HCT116 (cell line): ENCODE measurements around the gene KCNN3. TPM values are rescaled to one million over a fixed set of nuclear protein-coding genes. Genes with fewer than 3 reads are reported as not detected.
A peak's percentile ranks its signal among the peaks of the same experiment; 100 is the strongest.

Experiments used
- ATAC-seq: fragments of 200-7000 bp; cut with Tn5 transposase; 2 replicates; pipeline ENCODE4 v1.9.1; 2020; ENCODE audit warnings: mild to moderate bottlenecking, moderate library complexity
- BruUV-seq: library from RNA; stranded (reverse); fragments of 400-500 nt; replicated peaks from 2 replicates; lab custom pipeline; 2021; lab: Mats Ljungman, UMichigan
- CTCF ChIA-PET: fragments of 300-600 bp; sonication (Branson Sonifier 250); formaldehyde crosslinking; loops from one replicate; lab custom pipeline; 2021; ENCODE audit warnings: antibody characterized with exemption; lab: Charles Lee
- POLR2A ChIA-PET: fragments of 300-600, 350-600 bp; sonication (Branson Sonifier 250); formaldehyde crosslinking; loops from one replicate; lab custom pipeline; 2021; ENCODE audit warnings: antibody characterized with exemption; lab: Charles Lee
- RAD21 ChIA-PET, 2 experiments: fragments of 300-600 bp; sonication (Branson Sonifier 250); formaldehyde crosslinking; loops; one replicate each; lab custom pipeline; 2023; ENCODE audit warnings: low total read pairs in 2 of 2; ENCODE audit not compliant: uncharacterized antibody in 2 of 2, unreplicated experiment in 2 of 2, low non-redundant PET in 1 of 2; lab: Charles Lee
- DNase-seq: peaks from one replicate; pipeline ENCODE4 v3.0.0-alpha.2; 2010; ENCODE audit warnings: low read depth, low spot score
- H2AFZ ChIP-seq: fragments of 200-600 bp; shearing (Covaris generic), sonication (generic); 2 replicates; pipeline ENCODE4 v1.6.1; 2017; ENCODE audit warnings: low read depth, mixed run types, mixed read lengths, antibody characterized with exemption, low read length; ENCODE audit not compliant: poor library complexity, severe bottlenecking
- H3K27ac ChIP-seq: 2 replicates; pipeline ENCODE4 v1.5.1; 2012; ENCODE audit warnings: low read depth, low read length
- H3K27me3 ChIP-seq: fragments of 200-600 bp; sonication (generic); 2 replicates; pipeline ENCODE4 v1.6.1; 2016; ENCODE audit warnings: mixed run types, low read length, mixed read lengths; ENCODE audit not compliant: insufficient read depth
- H3K36me3 ChIP-seq, 2 experiments: fragments of 200-500 bp in 1 of 2; fragments of 200-600 bp in 1 of 2; sonication (Bioruptor generic) in 1 of 2; sonication (generic) in 1 of 2; 2 replicates each; pipeline versions ENCODE4 v1.5.1 to v1.6.1; 2014 to 2016; ENCODE audit warnings: low read length in 2 of 2, inconsistent platforms in 1 of 2, mixed read lengths in 1 of 2, mixed run types in 1 of 2; ENCODE audit not compliant: insufficient read depth in 2 of 2, control insufficient read depth in 1 of 2
- H3K4me1 ChIP-seq, 2 experiments: fragments of 200-600 bp in 1 of 2; sonication (generic) in 1 of 2; 2 replicates each; pipeline versions ENCODE4 v1.5.1 to v1.6.1; 2012 to 2017; ENCODE audit warnings: low read length in 2 of 2, inconsistent platforms in 1 of 2, mild to moderate bottlenecking in 1 of 2, mixed read lengths in 1 of 2, mixed run types in 1 of 2, moderate library complexity in 1 of 2; ENCODE audit not compliant: insufficient read depth in 2 of 2, control insufficient read depth in 1 of 2
- H3K4me2 ChIP-seq: fragments of 200-600 bp; sonication (generic); 2 replicates; pipeline ENCODE4 v1.6.1; 2017; ENCODE audit warnings: mixed run types, low read length, mixed read lengths
- H3K4me3 ChIP-seq, 2 experiments: fragments of 200-600 bp in 1 of 2; sonication (generic) in 1 of 2; replicated peaks in 1 of 2; 2 replicates each; pipeline ENCODE4 v1.5.1; 2011 to 2016; ENCODE audit warnings: low read length in 2 of 2, control low read depth in 1 of 2, low read depth in 1 of 2, mild to moderate bottlenecking in 1 of 2, mixed read lengths in 1 of 2, mixed run types in 1 of 2
- H3K79me2 ChIP-seq: fragments of 200-600 bp; sonication (generic); 2 replicates; pipeline ENCODE4 v1.6.1; 2017; ENCODE audit warnings: mild to moderate bottlenecking, mixed run types, low read length, moderate library complexity, mixed read lengths; ENCODE audit not compliant: insufficient read depth
- H3K9ac ChIP-seq: fragments of 200-600 bp; sonication (generic); 2 replicates; pipeline ENCODE4 v1.6.1; 2016; ENCODE audit warnings: low read length, mixed read lengths
- H3K9me2 ChIP-seq: fragments of 200-600 bp; sonication (generic), shearing (Covaris generic); 2 replicates; pipeline ENCODE4 v1.6.1; 2017; ENCODE audit warnings: mixed run types, mild to moderate bottlenecking, moderate library complexity; ENCODE audit not compliant: insufficient read depth
- H3K9me3 ChIP-seq, 2 experiments: fragments of 200-500 bp in 1 of 2; fragments of 200-600 bp in 1 of 2; sonication (Bioruptor generic) in 1 of 2; sonication (generic) in 1 of 2; 2 replicates each; pipeline ENCODE4 v1.6.1; 2014 to 2017; ENCODE audit warnings: low read length in 2 of 2, mixed read lengths in 2 of 2, inconsistent platforms in 1 of 2, low read depth in 1 of 2, mild to moderate bottlenecking in 1 of 2, mixed run types in 1 of 2, moderate library complexity in 1 of 2; ENCODE audit not compliant: control insufficient read depth in 1 of 2, insufficient read depth in 1 of 2
- H4K20me1 ChIP-seq: fragments of 200-600 bp; sonication (generic), shearing (Covaris generic); 2 replicates; pipeline ENCODE4 v1.6.1; 2017; ENCODE audit warnings: mixed run types, mild to moderate bottlenecking, moderate library complexity; ENCODE audit not compliant: insufficient read depth
- CEBPB ChIP-seq: IDR thresholded peaks from 2 replicates; pipeline ENCODE4 v1.6.1; 2012; ENCODE audit warnings: low read depth
- EGR1 ChIP-seq: IDR thresholded peaks from 2 replicates; pipeline ENCODE4 v1.6.1; 2012; ENCODE audit warnings: low read depth
- POLR2A ChIP-seq: IDR thresholded peaks from 2 replicates; pipeline ENCODE4 v1.7.0; 2011; ENCODE audit warnings: borderline replicate concordance; ENCODE audit not compliant: insufficient read depth, insufficient read length; ENCODE audit errors: extremely low read depth
- RAD21 ChIP-seq: IDR thresholded peaks from 2 replicates; pipeline ENCODE4 v1.6.1; 2012; ENCODE audit warnings: low read depth, mild to moderate bottlenecking
- SP1 ChIP-seq: IDR thresholded peaks from 2 replicates; pipeline ENCODE4 v1.6.1; 2012; ENCODE audit warnings: low read depth
- SRF ChIP-seq: IDR thresholded peaks from 2 replicates; pipeline ENCODE4 v1.6.1; 2012; ENCODE audit warnings: low read depth
- intact Hi-C: fragments of 100-400 bp; cut with micrococcal nuclease; formaldehyde crosslinking; loops from 2 replicates; pipeline ENCODE4 v1.10.0; 2022
- total RNA-seq: library from RNA; stranded (reverse); gene quantifications from one replicate; pipeline ENCODE4 v1.2.1, GENCODE V29; 2021; ENCODE audit not compliant: unreplicated experiment
- TF ChIP-seq, protein P1 (sequence below): IDR thresholded peaks from 2 replicates; pipeline ENCODE4 v1.6.1; 2011; ENCODE audit warnings: mild to moderate bottlenecking, low read length, moderate library complexity; ENCODE audit not compliant: insufficient replicate concordance; ENCODE audit errors: extremely low read depth

KCNN3 gene
- total RNA-seq, 1 experiment from 2014 or later: 1.1 TPM

DNA sequence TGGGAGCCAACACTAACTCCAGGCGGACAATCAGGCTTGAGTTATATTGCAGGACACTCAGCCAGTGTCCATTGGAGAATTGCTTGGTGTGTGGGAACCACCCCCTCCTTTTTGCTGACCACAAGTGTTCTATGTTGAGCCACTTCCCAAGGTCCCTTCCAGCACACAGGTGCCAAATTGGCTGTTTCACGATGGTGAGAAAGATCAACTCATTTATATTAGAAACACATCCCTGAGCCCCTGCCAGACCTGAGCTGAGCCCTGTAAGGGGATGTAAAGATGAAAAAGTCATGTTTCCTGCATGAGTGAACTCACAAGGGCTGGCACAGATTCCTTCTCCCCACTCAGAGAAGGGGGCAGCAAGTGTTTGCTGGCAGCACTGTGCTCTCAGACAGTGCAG is 96.5 kb downstream of the KCNN3 start (continued):
- TF ChIP-seq, protein P1, sequence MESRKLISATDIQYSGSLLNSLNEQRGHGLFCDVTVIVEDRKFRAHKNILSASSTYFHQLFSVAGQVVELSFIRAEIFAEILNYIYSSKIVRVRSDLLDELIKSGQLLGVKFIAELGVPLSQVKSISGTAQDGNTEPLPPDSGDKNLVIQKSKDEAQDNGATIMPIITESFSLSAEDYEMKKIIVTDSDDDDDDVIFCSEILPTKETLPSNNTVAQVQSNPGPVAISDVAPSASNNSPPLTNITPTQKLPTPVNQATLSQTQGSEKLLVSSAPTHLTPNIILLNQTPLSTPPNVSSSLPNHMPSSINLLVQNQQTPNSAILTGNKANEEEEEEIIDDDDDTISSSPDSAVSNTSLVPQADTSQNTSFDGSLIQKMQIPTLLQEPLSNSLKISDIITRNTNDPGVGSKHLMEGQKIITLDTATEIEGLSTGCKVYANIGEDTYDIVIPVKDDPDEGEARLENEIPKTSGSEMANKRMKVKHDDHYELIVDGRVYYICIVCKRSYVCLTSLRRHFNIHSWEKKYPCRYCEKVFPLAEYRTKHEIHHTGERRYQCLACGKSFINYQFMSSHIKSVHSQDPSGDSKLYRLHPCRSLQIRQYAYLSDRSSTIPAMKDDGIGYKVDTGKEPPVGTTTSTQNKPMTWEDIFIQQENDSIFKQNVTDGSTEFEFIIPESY: no peak
- TF ChIP-seq SRF (no peak), CEBPB (no peak), POLR2A (no peak), EGR1 (no peak), SP1 (no peak)

DNA sequence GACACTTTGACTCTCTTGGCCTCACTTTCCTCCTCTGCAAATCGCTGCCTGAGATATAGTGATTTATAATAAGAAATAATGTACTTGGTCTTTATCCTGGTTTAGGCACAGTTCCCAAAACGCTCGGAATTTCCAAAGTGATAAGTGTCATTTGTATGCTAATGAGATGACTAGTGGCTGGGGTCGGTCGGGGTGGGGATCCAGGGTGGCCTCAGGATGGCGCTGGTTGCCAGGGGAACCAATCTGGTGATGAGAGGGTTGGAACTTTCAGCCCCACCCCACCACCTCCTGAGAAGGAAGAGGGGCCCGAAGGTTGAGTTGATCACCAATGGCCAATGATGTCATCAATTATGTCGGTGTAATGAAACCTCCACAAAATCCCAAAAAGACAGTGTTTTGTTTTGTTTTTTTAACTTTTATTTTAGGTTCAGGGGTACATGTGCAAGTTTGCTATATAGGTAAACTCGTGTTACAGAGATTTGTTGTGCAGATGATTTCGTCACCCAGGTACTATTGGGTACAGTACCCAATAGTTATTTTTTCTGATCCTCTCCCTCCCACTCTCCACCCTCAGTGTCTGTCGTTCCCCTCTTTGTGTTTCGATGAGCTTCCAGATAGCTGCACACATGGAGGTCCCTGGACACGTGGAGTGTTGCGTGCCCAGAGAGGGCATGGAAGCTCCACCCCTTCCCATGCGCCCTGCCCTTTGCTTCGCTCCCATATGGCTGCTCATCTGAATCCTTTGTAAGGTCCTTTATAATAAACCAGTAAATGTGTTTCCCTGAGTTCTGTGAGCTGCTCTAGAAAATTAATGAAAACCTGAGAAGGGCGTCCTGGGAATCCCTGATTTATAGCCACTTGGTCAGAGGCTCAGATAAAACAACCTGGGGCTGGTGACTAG is 97.2 kb downstream of the KCNN3 start:
- Histone ChIP-seq H3K4me1 (peaks cover 6 to 16% of the 10 kb centered on the region in 2 experiments; a peak in 3 of 4 replicates), H3K9ac (no peak overlapping the region), H3K4me3 (no peak overlapping the region), H3K27me3 (no peaks in the 10 kb centered on the region), H3K9me2 (no peaks in the 10 kb centered on the region), H2AFZ (no peak overlapping the region), H3K4me2 (no peak overlapping the region), H4K20me1 (no peaks in the 10 kb centered on the region), H3K79me2 (no peaks in the 10 kb centered on the region), H3K36me3 (no peaks in the 10 kb centered on the region), H3K27ac (no peak overlapping the region), H3K9me3 (no peaks in the 10 kb centered on the region)
- 0 out of 2 replicates have a peak, but pooled peaks have one; percentile 37 for ATAC-seq
- TF ChIP-seq EGR1: no peak
- peak; percentile 40; the same call in 1 of the 2 replicates for TF ChIP-seq RAD21
- no TSS peak for BruUV-seq
- RAD21 ChIA-PET: no interaction called here
- intact Hi-C loops: no loop called here
- POLR2A ChIA-PET: no interaction called here
- no peak for DNase-seq
- CTCF ChIA-PET: interaction anchor here (1.9 kb wide), 1 partner anchor 12 kb away, joined by 4 read pairs; no protein-coding TSS in a partner anchor
